ENCODE measurements around the gene HOXB3. TPM values are rescaled to one million over a fixed set of nuclear protein-coding genes. Genes with fewer than 3 reads are reported as not detected.

Gene HOXB3
- total RNA-seq, 1 donor: 0.94 TPM

GRCh38 chr17:48578616-48579470 is 11.2 kb downstream of the HOXB3 start:
- no peaks in the 10 kb centered on the region for H3K9me3 ChIP-seq (ENCODE audit: low read depth, low read length)
- peaks cover 45% of the 10 kb centered on the region for H3K4me1 ChIP-seq (ENCODE audit: insufficient read depth, low read length)
- H3K27me3 ChIP-seq (ENCODE audit: insufficient read depth, low read length): peaks cover 80% of the 10 kb centered on the region
- peak overlapping the region; percentile 56 for H3K4me3 ChIP-seq (ENCODE audit: low read length)

GRCh38 chr17:48577946-48578615 is 12.0 kb downstream of the HOXB3 start, which contains the start of gene HOXB4:
TSS of gene HOXB4 (minus strand) at chr17:48578350. CDS start at chr17:48578319, 31 bp downstream.
- no peaks in the 10 kb centered on the region for H3K9me3 ChIP-seq (ENCODE audit: low read depth, low read length)
- H3K27me3 ChIP-seq (ENCODE audit: insufficient read depth, low read length): peaks cover 73% of the 10 kb centered on the region
- H3K4me1 ChIP-seq (ENCODE audit: insufficient read depth, low read length): peaks cover 45% of the 10 kb centered on the region
- peak within 1 kb of the TSS; percentile 56 for H3K4me3 ChIP-seq (ENCODE audit: low read length)

- Histone ChIP-seq H3K4me3 (ENCODE audit: low read length) (peak overlapping the region; percentile 56), H3K27me3 (ENCODE audit: insufficient read depth, low read length) (peaks cover 70% of the 10 kb centered on the region), H3K4me1 (ENCODE audit: insufficient read depth, low read length) (peaks cover 42% of the 10 kb centered on the region), H3K9me3 (ENCODE audit: low read depth, low read length) (no peaks in the 10 kb centered on the region)
Observed at GRCh38 chr17:48577330-48577945, 12.6 kb downstream of the HOXB3 start.

- H3K4me1 ChIP-seq (ENCODE audit: insufficient read depth, low read length): peaks cover 35% of the 10 kb centered on the region
- H3K27me3 ChIP-seq (ENCODE audit: insufficient read depth, low read length): peaks cover 66% of the 10 kb centered on the region
- H3K4me3 ChIP-seq (ENCODE audit: low read length): peak overlapping the region; percentile 56
- H3K9me3 ChIP-seq (ENCODE audit: low read depth, low read length): no peaks in the 10 kb centered on the region
Observed at GRCh38 chr17:48576479-48577309, 13.3 kb downstream of the HOXB3 start.

GRCh38 chr17:48575673-48576478 is 14.2 kb downstream of the HOXB3 start:
- no peaks in the 10 kb centered on the region for H3K9me3 ChIP-seq (ENCODE audit: low read depth, low read length)
- peaks cover 31% of the 10 kb centered on the region for H3K4me1 ChIP-seq (ENCODE audit: insufficient read depth, low read length)
- no peak overlapping the region for H3K4me3 ChIP-seq (ENCODE audit: low read length)
- peaks cover 61% of the 10 kb centered on the region for H3K27me3 ChIP-seq (ENCODE audit: insufficient read depth, low read length)

- Histone ChIP-seq H3K4me1 (ENCODE audit: insufficient read depth, low read length) (peaks cover 31% of the 10 kb centered on the region), H3K9me3 (ENCODE audit: low read depth, low read length) (no peaks in the 10 kb centered on the region), H3K4me3 (ENCODE audit: low read length) (no peak overlapping the region), H3K27me3 (ENCODE audit: insufficient read depth, low read length) (peaks cover 61% of the 10 kb centered on the region)
Observed at GRCh38 chr17:48575066-48575582, 14.9 kb downstream of the HOXB3 start.

GRCh38 chr17:48574505-48575065 is 15.5 kb downstream of the HOXB3 start:
- Histone ChIP-seq H3K4me1 (ENCODE audit: insufficient read depth, low read length) (peaks cover 31% of the 10 kb centered on the region), H3K4me3 (ENCODE audit: low read length) (no peak overlapping the region), H3K9me3 (ENCODE audit: low read depth, low read length) (no peaks in the 10 kb centered on the region), H3K27me3 (ENCODE audit: insufficient read depth, low read length) (peaks cover 61% of the 10 kb centered on the region)

GRCh38 chr17:48571826-48572417 is 18.1 kb downstream of the HOXB3 start:
- Histone ChIP-seq H3K9me3 (ENCODE audit: low read depth, low read length) (no peaks in the 10 kb centered on the region), H3K4me3 (ENCODE audit: low read length) (no peak overlapping the region), H3K4me1 (ENCODE audit: insufficient read depth, low read length) (peaks cover 13% of the 10 kb centered on the region), H3K27me3 (ENCODE audit: insufficient read depth, low read length) (peaks cover 66% of the 10 kb centered on the region)

GRCh38 chr17:48571024-48571818 is 18.8 kb downstream of the HOXB3 start:
- Histone ChIP-seq H3K27me3 (ENCODE audit: insufficient read depth, low read length) (peaks cover 64% of the 10 kb centered on the region), H3K4me1 (ENCODE audit: insufficient read depth, low read length) (peaks cover 6% of the 10 kb centered on the region), H3K9me3 (ENCODE audit: low read depth, low read length) (no peaks in the 10 kb centered on the region), H3K4me3 (ENCODE audit: low read length) (no peak overlapping the region)

- Histone ChIP-seq H3K4me1 (ENCODE audit: insufficient read depth, low read length) (no peaks in the 10 kb centered on the region), H3K4me3 (ENCODE audit: low read length) (no peak overlapping the region), H3K27me3 (ENCODE audit: insufficient read depth, low read length) (peaks cover 61% of the 10 kb centered on the region), H3K9me3 (ENCODE audit: low read depth, low read length) (no peaks in the 10 kb centered on the region)
Observed at GRCh38 chr17:48570325-48571023, 19.6 kb downstream of the HOXB3 start.

GRCh38 chr17:48569674-48570324 is 20.2 kb downstream of the HOXB3 start:
- Histone ChIP-seq H3K9me3 (ENCODE audit: low read depth, low read length) (no peaks in the 10 kb centered on the region), H3K4me1 (ENCODE audit: insufficient read depth, low read length) (no peaks in the 10 kb centered on the region), H3K27me3 (ENCODE audit: insufficient read depth, low read length) (peaks cover 61% of the 10 kb centered on the region), H3K4me3 (ENCODE audit: low read length) (no peak overlapping the region)

GRCh38 chr17:48569240-48569582 is 20.8 kb downstream of the HOXB3 start:
- Histone ChIP-seq H3K27me3 (ENCODE audit: insufficient read depth, low read length) (peaks cover 64% of the 10 kb centered on the region), H3K4me1 (ENCODE audit: insufficient read depth, low read length) (no peaks in the 10 kb centered on the region), H3K4me3 (ENCODE audit: low read length) (no peak overlapping the region), H3K9me3 (ENCODE audit: low read depth, low read length) (no peaks in the 10 kb centered on the region)

All from mononuclear cell (primary cell).